GM18508 (cell line): ENCODE data around the gene ZNF182.
"Not testable (repeated sequence)": the region's sequence is repeated elsewhere in the genome, so short reads cannot be mapped to it uniquely, and the experiment has no call there.

ENCODE experiments used
- ATAC-seq: cut with Tn5 transposase; IDR thresholded peaks from one replicate; pipeline ENCODE4 v1.9.1; 2021; ENCODE audit warnings: moderate number of reproducible peaks; ENCODE audit not compliant: insufficient read depth, unreplicated experiment

The ZNF182 gene

GRCh38 chrX:48002929-48003328 is 860 bp downstream of the ZNF182 start:
- no peak for ATAC-seq

- ATAC-seq: no peak
Observed at GRCh38 chrX:48002319-48002718, 1.5 kb downstream of the ZNF182 start.

GRCh38 chrX:48001260-48001659 is 2.5 kb downstream of the ZNF182 start:
- no peak for ATAC-seq

GRCh38 chrX:47992669-47993068 is 11.1 kb downstream of the ZNF182 start:
- no peak for ATAC-seq

GRCh38 chrX:47992095-47992380 is 11.8 kb downstream of the ZNF182 start:
- no peak for ATAC-seq

GRCh38 chrX:47991263-47992094 is 12.3 kb downstream of the ZNF182 start:
- ATAC-seq: no peak

- no peak for ATAC-seq
Observed at GRCh38 chrX:47976254-47977151, 27.3 kb downstream of the ZNF182 start.

GRCh38 chrX:47973235-47973634 is 30.6 kb downstream of the ZNF182 start:
- no peak for ATAC-seq

- ATAC-seq: not testable (repeated sequence)
Observed at GRCh38 chrX:47965526-47965925, 38.3 kb downstream of the ZNF182 start.

- not testable (repeated sequence) for ATAC-seq
Observed at GRCh38 chrX:47961830-47962229, 42.0 kb downstream of the ZNF182 start.

- no peak for ATAC-seq
Observed at GRCh38 chrX:47960406-47960805, 43.4 kb downstream of the ZNF182 start.

- no peak for ATAC-seq
Observed at GRCh38 chrX:47958761-47959342, 44.9 kb downstream of the ZNF182 start.

- not testable (repeated sequence) for ATAC-seq
Observed at GRCh38 chrX:47958206-47958605, 45.6 kb downstream of the ZNF182 start.

GRCh38 chrX:47956016-47956415 is 47.8 kb downstream of the ZNF182 start:
- no peak for ATAC-seq

- not testable (repeated sequence) for ATAC-seq
Observed at GRCh38 chrX:47955295-47955694, 48.5 kb downstream of the ZNF182 start.

GRCh38 chrX:47941423-47941822 is 62.4 kb downstream of the ZNF182 start:
- ATAC-seq: no peak

GRCh38 chrX:47940448-47940847 is 63.3 kb downstream of the ZNF182 start:
- ATAC-seq: no peak

GRCh38 chrX:47936940-47937317 is 66.9 kb downstream of the ZNF182 start:
- no peak for ATAC-seq

GRCh38 chrX:47936224-47936939 is 67.4 kb downstream of the ZNF182 start:
- no peak for ATAC-seq

GRCh38 chrX:47933946-47934345 is 69.8 kb downstream of the ZNF182 start:
- no peak for ATAC-seq
